WTC11 (cell line): ENCODE data around the gene DYRK2. TPM values are rescaled to one million over a fixed set of nuclear protein-coding genes. Genes with fewer than 3 reads are reported as not detected.

Source experiments
- ATAC-seq: fragments of 200-7000 bp; cut with Tn5 transposase; 2 replicates; pipeline ENCODE4 v1.10.0; 2021; ENCODE audit warnings: mild to moderate bottlenecking, moderate library complexity
- CTCF ChIA-PET: fragments of 300-600 bp; sonication (Branson Sonifier 250); formaldehyde crosslinking; loops from one replicate; lab custom pipeline; 2021; ENCODE audit warnings: antibody characterized with exemption; lab: Charles Lee
- POLR2A ChIA-PET: fragments of 350-600 bp; sonication (Branson Sonifier 250); formaldehyde crosslinking; loops from one replicate; lab custom pipeline; 2021; ENCODE audit warnings: antibody characterized with exemption; lab: Charles Lee
- DNase-seq: peaks from one replicate; pipeline ENCODE4 v3.0.0; 2021; ENCODE audit warnings: low spot score
- H3K27ac Mint-ChIP-seq: 2 replicates; pipeline ENCODE4 v1.8.0; 2021; ENCODE audit warnings: mixed read lengths
- H3K27me3 Mint-ChIP-seq: 2 replicates; pipeline ENCODE4 v1.8.0; 2021; ENCODE audit warnings: low read depth, mild to moderate bottlenecking, moderate library complexity, mixed read lengths
- H3K36me3 Mint-ChIP-seq: 2 replicates; pipeline ENCODE4 v1.8.0; 2021; ENCODE audit warnings: mixed read lengths
- H3K4me1 Mint-ChIP-seq: 2 replicates; pipeline ENCODE4 v1.8.0; 2022; ENCODE audit warnings: mixed read lengths
- H3K4me3 Mint-ChIP-seq: 2 replicates; pipeline ENCODE4 v1.8.0; 2021; ENCODE audit warnings: mild to moderate bottlenecking, moderate library complexity, mixed read lengths
- H3K9me3 Mint-ChIP-seq: 2 replicates; pipeline ENCODE4 v1.8.0; 2021; ENCODE audit warnings: mixed read lengths
- ATF1 ChIP-seq: sonication (generic); formaldehyde crosslinking; IDR thresholded peaks from 2 replicates; pipeline ENCODE4 v1.8.1; 2023; ENCODE audit warnings: mild to moderate bottlenecking, moderate library complexity, missing genetic modification reagents
- ATF2 ChIP-seq: sonication (generic); formaldehyde crosslinking; IDR thresholded peaks from 2 replicates; pipeline ENCODE4 v1.8.1; 2022; ENCODE audit warnings: low read depth, missing genetic modification reagents, borderline replicate concordance
- ATF3 ChIP-seq: sonication (generic); formaldehyde crosslinking; conservative IDR thresholded peaks from 2 replicates; pipeline ENCODE4 v1.8.1; 2022; ENCODE audit warnings: mild to moderate bottlenecking, missing genetic modification reagents
- CREM ChIP-seq: sonication (generic); formaldehyde crosslinking; IDR thresholded peaks from 2 replicates; pipeline ENCODE4 v1.8.1; 2022; ENCODE audit warnings: mild to moderate bottlenecking, missing genetic modification reagents, moderate library complexity
- ERG ChIP-seq: fragments of 250-450 bp; sonication (Bioruptor Pico); IDR thresholded peaks from 2 replicates; pipeline ENCODE4 v1.8.0; 2021; ENCODE audit warnings: mild to moderate bottlenecking
- ESRRA ChIP-seq: sonication (generic); formaldehyde crosslinking; IDR thresholded peaks from 2 replicates; pipeline ENCODE4 v1.8.1; 2022; ENCODE audit warnings: mild to moderate bottlenecking, missing genetic modification reagents, borderline replicate concordance
- ETV6 ChIP-seq: sonication (generic); formaldehyde crosslinking; IDR thresholded peaks from 2 replicates; pipeline ENCODE4 v1.8.1; 2022; ENCODE audit warnings: mild to moderate bottlenecking, missing genetic modification reagents
- HMGA2 ChIP-seq: fragments of 250-450 bp; sonication (Bioruptor Pico); IDR thresholded peaks from 2 replicates; pipeline ENCODE4 v1.4.0; 2021; ENCODE audit warnings: mild to moderate bottlenecking, moderate library complexity
- KAT7 ChIP-seq: sonication (generic); formaldehyde crosslinking; IDR thresholded peaks from 2 replicates; pipeline ENCODE4 v1.8.1; 2023; ENCODE audit warnings: missing genetic modification reagents, mild to moderate bottlenecking, borderline replicate concordance
- MYBL2 ChIP-seq: sonication (generic); formaldehyde crosslinking; IDR thresholded peaks from 2 replicates; pipeline ENCODE4 v1.8.1; 2023; ENCODE audit warnings: mild to moderate bottlenecking, moderate library complexity, missing genetic modification reagents
- OVOL2 ChIP-seq: fragments of 250-450 bp; sonication (Bioruptor Pico); IDR thresholded peaks from 2 replicates; pipeline ENCODE4 v1.9.0; 2021; ENCODE audit warnings: mild to moderate bottlenecking, borderline replicate concordance
- PREB ChIP-seq: sonication (generic); formaldehyde crosslinking; IDR thresholded peaks from 2 replicates; pipeline ENCODE4 v1.8.1; 2022; ENCODE audit warnings: mild to moderate bottlenecking, missing genetic modification reagents, moderate library complexity, borderline replicate concordance
- TEAD1 ChIP-seq: sonication (generic); formaldehyde crosslinking; IDR thresholded peaks from 2 replicates; pipeline ENCODE4 v1.8.0; 2022; ENCODE audit warnings: mild to moderate bottlenecking, missing genetic modification reagents
- ZBTB43 ChIP-seq: sonication (generic); formaldehyde crosslinking; IDR thresholded peaks from 2 replicates; pipeline ENCODE4 v1.8.1; 2023; ENCODE audit warnings: mild to moderate bottlenecking, missing genetic modification reagents
- ZNF138 ChIP-seq: sonication (generic); formaldehyde crosslinking; conservative IDR thresholded peaks from 2 replicates; pipeline ENCODE4 v1.8.1; 2022; ENCODE audit warnings: mild to moderate bottlenecking, moderate library complexity, missing genetic modification reagents
- ZNF396 ChIP-seq: fragments of 250-450 bp; sonication (Bioruptor Pico); IDR thresholded peaks from 2 replicates; pipeline ENCODE4 v1.8.0; 2021; ENCODE audit warnings: mild to moderate bottlenecking, moderate library complexity, borderline replicate concordance
- total RNA-seq: library from RNA; stranded (reverse); gene quantifications from 3 replicates; pipeline ENCODE4 v1.2.3, GENCODE V29; 2021
- TF ChIP-seq, protein P1 (sequence below): sonication (generic); formaldehyde crosslinking; IDR thresholded peaks from 2 replicates; pipeline ENCODE4 v1.8.1; 2022; ENCODE audit warnings: missing genetic modification reagents, borderline replicate concordance

Gene DYRK2
- total RNA-seq, 1 experiment from 2014 or later, result 36.1 TPM

- peaks cover 54% of the 10 kb centered on the region for H3K4me1 Mint-ChIP-seq
- no peak overlapping the region for H3K4me3 Mint-ChIP-seq
- peaks cover 24% of the 10 kb centered on the region for H3K27me3 Mint-ChIP-seq
- H3K27ac Mint-ChIP-seq, result no peak overlapping the region
- no peak for DNase-seq
- ATAC-seq, result no peak
- H3K9me3 Mint-ChIP-seq, result no peaks in the 10 kb centered on the region
- TF ChIP-seq ZNF396 (no peak), ETV6 (CRISPR knock-in tag) (no peak)
- TF ChIP-seq, all 79 proteins: peak for 0
- ChIA-PET CTCF (interaction anchor here (1.1 kb wide), 1 partner anchor 311 kb away, joined by 5 read pairs; no protein-coding TSS in a partner anchor), POLR2A (no interaction called here)
- H3K36me3 Mint-ChIP-seq, result no peaks in the 10 kb centered on the region
Measured at GRCh38 chr12:67632005-67632404, 16.5 kb upstream of the DYRK2 start.

DNA sequence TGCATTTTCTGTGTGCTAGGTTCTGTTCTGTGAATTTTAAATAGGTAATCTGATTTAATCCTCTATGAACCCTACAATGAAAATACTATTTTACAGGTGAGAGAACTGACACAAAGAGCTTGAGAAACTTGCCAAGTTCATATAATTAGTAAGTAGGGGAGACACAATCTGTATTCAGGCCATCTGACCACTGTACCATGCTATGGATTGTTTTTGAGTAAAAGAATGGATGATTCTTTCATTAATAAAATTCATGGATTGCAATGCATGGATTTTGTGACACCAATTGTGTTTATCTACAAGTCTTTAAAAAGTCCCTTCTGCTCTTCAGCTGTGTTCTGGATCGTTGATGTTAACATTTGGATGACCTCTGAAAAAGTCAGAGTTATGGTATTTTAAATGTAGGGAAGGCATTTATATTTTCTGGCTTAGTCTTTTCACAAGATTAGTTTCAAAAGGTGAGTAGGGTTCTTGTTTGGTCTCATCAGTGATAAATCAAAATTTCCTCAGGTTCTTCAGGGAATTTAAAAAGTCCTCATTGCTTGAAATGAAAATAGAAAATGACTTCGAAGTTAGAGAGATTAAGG, 15.4 kb upstream of the DYRK2 start:
- DNase-seq (no peak), ATAC-seq (no peak)
- TF ChIP-seq ZNF138 (CRISPR knock-in tag) (no peak), ZBTB43 (no peak), CREM (no peak), ATF1 (CRISPR knock-in tag) (no peak), TEAD1 (CRISPR knock-in tag) (no peak), ATF2 (CRISPR knock-in tag) (no peak), ERG (CRISPR knock-in tag) (no peak), OVOL2 (CRISPR knock-in tag) (no peak), ATF3 (CRISPR knock-in tag) (no peak), PREB (CRISPR knock-in tag) (no peak), MYBL2 (CRISPR knock-in tag) (no peak), KAT7 (CRISPR knock-in tag) (no peak), ESRRA (CRISPR knock-in tag) (no peak), HMGA2 (CRISPR knock-in tag) (no peak)
- TF ChIP-seq, protein P1, sequence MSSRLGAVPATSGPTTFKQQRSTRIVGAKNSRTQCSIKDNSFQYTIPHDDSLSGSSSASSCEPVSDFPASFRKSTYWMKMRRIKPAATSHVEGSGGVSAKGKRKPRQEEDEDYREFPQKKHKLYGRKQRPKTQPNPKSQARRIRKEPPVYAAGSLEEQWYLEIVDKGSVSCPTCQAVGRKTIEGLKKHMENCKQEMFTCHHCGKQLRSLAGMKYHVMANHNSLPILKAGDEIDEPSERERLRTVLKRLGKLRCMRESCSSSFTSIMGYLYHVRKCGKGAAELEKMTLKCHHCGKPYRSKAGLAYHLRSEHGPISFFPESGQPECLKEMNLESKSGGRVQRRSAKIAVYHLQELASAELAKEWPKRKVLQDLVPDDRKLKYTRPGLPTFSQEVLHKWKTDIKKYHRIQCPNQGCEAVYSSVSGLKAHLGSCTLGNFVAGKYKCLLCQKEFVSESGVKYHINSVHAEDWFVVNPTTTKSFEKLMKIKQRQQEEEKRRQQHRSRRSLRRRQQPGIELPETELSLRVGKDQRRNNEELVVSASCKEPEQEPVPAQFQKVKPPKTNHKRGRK (CRISPR knock-in tag), result no peak
- Mint-ChIP-seq H3K4me3 (no peak overlapping the region), H3K9me3 (no peaks in the 10 kb centered on the region), H3K27ac (no peak overlapping the region), H3K27me3 (peaks cover 24% of the 10 kb centered on the region), H3K36me3 (no peaks in the 10 kb centered on the region), H3K4me1 (peaks cover 54% of the 10 kb centered on the region)
- POLR2A ChIA-PET, result interaction anchor here (0.7 kb wide), 1 partner anchor 75 kb away, joined by 3 read pairs; no protein-coding TSS in a partner anchor
- CTCF ChIA-PET, result interaction anchor here (1.2 kb wide), 1 partner anchor 14 kb away, joined by 3 read pairs; no protein-coding TSS in a partner anchor
